Sigmoid colon (tissue), 7 donors: Measurements from ENCODE around the gene MC3R. TPM values are rescaled to one million over a fixed set of nuclear protein-coding genes. Genes with fewer than 3 reads are reported as not detected.

Source experiments
- DNase-seq: peaks from one replicate; pipeline ENCODE4 v3.0.0-alpha.2; 2019
- H3K27ac ChIP-seq, 4 donors: fragments of 200-600 bp; sonication (generic); one replicate each; pipeline ENCODE4 v1.5.1; 2016 to 2019; ENCODE audit warnings: mild to moderate bottlenecking in 1 of 4
- H3K27me3 ChIP-seq, 3 donors: fragments of 200-600 bp; sonication (generic); one replicate each; pipeline ENCODE4 v1.5.1; 2019; ENCODE audit warnings: mild to moderate bottlenecking in 1 of 3
- H3K36me3 ChIP-seq, 4 donors: fragments of 200-600 bp; sonication (generic); one replicate each; pipeline ENCODE4 v1.5.1; 2016 to 2019
- H3K4me1 ChIP-seq, 4 donors: fragments of 200-600 bp; sonication (generic); one replicate each; pipeline ENCODE4 v1.5.1; 2017 to 2019
- H3K4me3 ChIP-seq, 4 donors: fragments of 200-600 bp; sonication (generic); one replicate each; pipeline ENCODE4 v1.5.1; 2017 to 2019; ENCODE audit warnings: mild to moderate bottlenecking in 2 of 4, moderate library complexity in 1 of 4
- H3K9me3 ChIP-seq, 4 donors: fragments of 200-600 bp in 3 of 4; sonication (generic) in 3 of 4; one replicate each; pipeline versions ENCODE4 v1.5.1 to v1.6.1; 2013 to 2019
- CTCF ChIP-seq, 4 experiments: fragments of 450-650 bp in 3 of 4; fragments of 200-600 bp in 1 of 4; IDR thresholded peaks; one replicate each; pipeline ENCODE4 v1.5.1; 2016 to 2019; ENCODE audit warnings: antibody characterized with exemption in 4 of 4, mild to moderate bottlenecking in 3 of 4, moderate library complexity in 2 of 4
- EP300 ChIP-seq, 4 donors: sonication (generic); formaldehyde crosslinking; IDR thresholded peaks; one replicate each; pipeline ENCODE4 v1.6.1; 2017; ENCODE audit warnings: antibody characterized with exemption in 4 of 4
- POLR2A ChIP-seq, 2 donors: fragments of 450-650 bp; IDR thresholded peaks; one replicate each; pipeline ENCODE4 v1.6.1; 2016; ENCODE audit warnings: antibody characterized with exemption in 2 of 2, mild to moderate bottlenecking in 2 of 2, moderate library complexity in 2 of 2
- POLR2AphosphoS5 ChIP-seq, 4 donors: sonication (generic); formaldehyde crosslinking; IDR thresholded peaks; one replicate each; pipeline ENCODE4 v1.6.1; 2017; ENCODE audit warnings: antibody characterized with exemption in 4 of 4
- WGBS, 2 donors: extraction: QIAGEN DNeasy Blood & Tissue Kit; methylation state at CpG; one replicate each; pipeline ENCODE4 v1.1.7; 2013; 5-methylcytosine and 5-hydroxymethylcytosine counted together
- intact Hi-C: fragments of 100-400 bp; cut with DNase I; formaldehyde crosslinking; loops from one replicate; pipeline ENCODE4 v1.15.1; 2023
- polyA plus RNA-seq, 3 donors: library from polyadenylated mRNA; stranded (reverse); fragments of 200-250 nt; gene quantifications; one replicate each; pipeline ENCODE4 v1.2.3, GENCODE V29; 2013
- small RNA-seq, 3 donors: library from RNA; depleted of rRNA; stranded (forward); fragments of <200 nt; gene quantifications; one replicate each; pipeline ENCODE3, GENCODE V24; 2016
- total RNA-seq, 4 donors: library from RNA; depleted of rRNA; stranded (reverse); fragments of >200 nt; gene quantifications; one replicate each; pipeline ENCODE4 v1.1.0, GENCODE V29; 2016
- donor health status: healthy with polysubstance abuse.
- donor health status: Bipolar disorder and iron deficiency.
- donor health status: healthy.

MC3R gene
- total and polyA plus RNA-seq, 7 donors, result not detected

- intact Hi-C loops, result no loop called here
- H3K4me3 ChIP-seq, result no peak overlapping the region
- peaks cover 0 to 1% (median 0%) of the 10 kb centered on the region in 4 donors for H3K4me1 ChIP-seq
- H3K27me3 ChIP-seq, result no peaks in the 10 kb centered on the region
- H3K27ac ChIP-seq, result no peak overlapping the region
- TF ChIP-seq CTCF (IDR thresholded peaks at IDR 0.05) (no peak), POLR2AphosphoS5 (IDR thresholded peaks at IDR 0.05) (no peak), POLR2A (IDR thresholded peaks at IDR 0.05) (no peak), EP300 (IDR thresholded peaks at IDR 0.05) (no peak)
- DNase-seq, result no peak
- peaks cover 0 to 3% (median 0%) of the 10 kb centered on the region in 4 donors for H3K9me3 ChIP-seq
- WGBS, 2 donors, result 83 to 85% methylated on average over 2 of the region's 2 CpGs
- H3K36me3 ChIP-seq, result no peaks in the 10 kb centered on the region
Observed at GRCh38 chr20:56278196-56278595, 29.7 kb downstream of the MC3R start.

- TF ChIP-seq POLR2AphosphoS5 (IDR thresholded peaks at IDR 0.05) (no peak), POLR2A (IDR thresholded peaks at IDR 0.05) (no peak), CTCF (IDR thresholded peaks at IDR 0.05) (no peak), EP300 (IDR thresholded peaks at IDR 0.05) (no peak)
- no peak for DNase-seq
Observed at GRCh38 chr20:56285496-56285895, 37.0 kb downstream of the MC3R start.

GRCh38 chr20:56289652-56290051 is 41.1 kb downstream of the MC3R start:
- no peak for DNase-seq
- Histone ChIP-seq H3K4me3 (no peak overlapping the region), H3K9me3 (no peaks in the 10 kb centered on the region), H3K36me3 (no peaks in the 10 kb centered on the region), H3K4me1 (no peaks in the 10 kb centered on the region), H3K27ac (no peak overlapping the region), H3K27me3 (no peaks in the 10 kb centered on the region)
- TF ChIP-seq CTCF (IDR thresholded peaks at IDR 0.05), result no peak
- no peak for TF ChIP-seq EP300 (IDR thresholded peaks at IDR 0.05)
- TF ChIP-seq POLR2A (IDR thresholded peaks at IDR 0.05), result no peak
- no peak for TF ChIP-seq POLR2AphosphoS5 (IDR thresholded peaks at IDR 0.05)
- intact Hi-C loops, result no loop called here
- 75 to 77% methylated on average over 5 of the region's 5 CpGs for WGBS, 2 donors

More at GRCh38 chr20:56285496-56285895, 37.0 kb downstream of the MC3R start:
- Histone ChIP-seq H3K9me3 (no peaks in the 10 kb centered on the region), H3K4me1 (no peaks in the 10 kb centered on the region), H3K4me3 (no peak overlapping the region), H3K36me3 (no peaks in the 10 kb centered on the region), H3K27ac (no peak overlapping the region), H3K27me3 (no peaks in the 10 kb centered on the region)
- intact Hi-C loops, result no loop called here
- 85 to 90% methylated on average over 3 of the region's 3 CpGs for WGBS, 2 donors

- TF ChIP-seq CTCF (IDR thresholded peaks at IDR 0.05), result no peak
- TF ChIP-seq EP300 (IDR thresholded peaks at IDR 0.05), result no peak
- no peak for TF ChIP-seq POLR2AphosphoS5 (IDR thresholded peaks at IDR 0.05)
- no peak for TF ChIP-seq POLR2A (IDR thresholded peaks at IDR 0.05)
Observed at GRCh38 chr20:56299362-56299761, 50.8 kb downstream of the MC3R start.

More at GRCh38 chr20:56299362-56299761, 50.8 kb downstream of the MC3R start:
- WGBS, 2 donors, result 86 to 92% methylated on average over 1 of the region's 1 CpG
- H3K27ac ChIP-seq, result no peak overlapping the region
- no peaks in the 10 kb centered on the region for H3K27me3 ChIP-seq
- H3K9me3 ChIP-seq, result no peaks in the 10 kb centered on the region
- no peaks in the 10 kb centered on the region for H3K4me1 ChIP-seq
- intact Hi-C loops, result no loop called here
- H3K36me3 ChIP-seq, result no peaks in the 10 kb centered on the region
- H3K4me3 ChIP-seq, result no peak overlapping the region
- DNase-seq, result no peak

Small RNA genes within 50 kb of the gene (small RNA-seq; reads per million reads assigned to genes)
- 0 to 0.11 (median 0) reads per million in 3 donors for gene RNA5SP487

Other genes starting within 250 kb of the MC3R start
- gene CBLN4, start 243.2 kb upstream of the MC3R start, total RNA-seq, result not detected
- gene CBLN4, start 243.2 kb upstream of the MC3R start, polyA plus RNA-seq, result under 1 TPM in 1 of 3 donors, not detected in 2; 0.06 TPM
- 10 to 100 TPM; 41.9 to 52.2 (median 50.4) TPM for gene FAM210B, start 110.2 kb downstream of the MC3R start, total RNA-seq
- gene FAM210B, start 110.2 kb downstream of the MC3R start, polyA plus RNA-seq, result 10 to 100 TPM; 17.0 to 28.2 (median 21.5) TPM
- 1 to 10 TPM; 1.2 to 3.0 (median 1.7) TPM for gene AURKA, start 143.5 kb downstream of the MC3R start, total RNA-seq
- gene AURKA, start 143.5 kb downstream of the MC3R start, polyA plus RNA-seq, result 10 to 100 TPM in 2 of 3 donors, 1 to 10 TPM in 1; 4.8 to 25.1 (median 22.2) TPM
- 10 to 100 TPM; 14.9 to 24.6 (median 19.5) TPM for gene CSTF1, start 143.9 kb downstream of the MC3R start, total RNA-seq
- 10 to 100 TPM in 1 of 3 donors, 1 to 10 TPM in 2; 7.2 to 14.4 (median 8.8) TPM for gene CSTF1, start 143.9 kb downstream of the MC3R start, polyA plus RNA-seq
- gene CASS4, start 163.5 kb downstream of the MC3R start, total RNA-seq, result 1 to 10 TPM; 1.2 to 2.9 (median 1.7) TPM
- gene CASS4, start 163.5 kb downstream of the MC3R start, polyA plus RNA-seq, result 1 to 10 TPM in 1 of 3 donors, under 1 TPM in 2; 0.46 to 2.7 (median 0.60) TPM
- gene RTF2, start 219.9 kb downstream of the MC3R start, total RNA-seq, result 10 to 100 TPM; 47.6 to 62.4 (median 57.1) TPM
- 10 to 100 TPM; 71.5 to 84.6 (median 75.4) TPM for gene RTF2, start 219.9 kb downstream of the MC3R start, polyA plus RNA-seq